RWPE2 (cell line): ENCODE measurements around the gene RBM28.

Experiments used
- ATAC-seq: fragments of 200-7000 bp; cut with Tn5 transposase; 3 replicates; pipeline ENCODE4 v1.9.1; 2021; ENCODE audit warnings: low read depth
- DNase-seq: peaks from one replicate; pipeline ENCODE4 v3.0.0-alpha.2; 2020; ENCODE audit warnings: low spot score
- H3K27ac ChIP-seq: fragments of 450-650 bp; 2 replicates; pipeline ENCODE4 v1.5.1; 2017; ENCODE audit warnings: mild to moderate bottlenecking; ENCODE audit not compliant: poor library complexity, severe bottlenecking
- H3K27me3 ChIP-seq: fragments of 250-450 bp; sonication (Bioruptor Pico); 2 replicates; pipeline ENCODE4 v1.5.1; 2021; ENCODE audit warnings: mild to moderate bottlenecking, moderate library complexity; ENCODE audit not compliant: insufficient read depth, poor library complexity, severe bottlenecking
- H3K36me3 ChIP-seq: fragments of 250-450 bp; sonication (Bioruptor Pico); 2 replicates; pipeline ENCODE4 v1.5.1; 2020; ENCODE audit warnings: low read depth, mild to moderate bottlenecking, moderate library complexity
- H3K4me1 ChIP-seq: fragments of 250-450 bp; sonication (Bioruptor Pico); 2 replicates; pipeline ENCODE4 v1.5.1; 2021; ENCODE audit warnings: mild to moderate bottlenecking, moderate library complexity; ENCODE audit not compliant: insufficient read depth, poor library complexity, severe bottlenecking
- H3K4me3 ChIP-seq: fragments of 250-450 bp; sonication (Bioruptor Pico); 2 replicates; pipeline ENCODE4 v1.5.1; 2021; ENCODE audit warnings: mild to moderate bottlenecking, moderate library complexity; ENCODE audit not compliant: severe bottlenecking
- H3K9me3 ChIP-seq: fragments of 250-450 bp; sonication (Bioruptor Pico); 2 replicates; pipeline ENCODE4 v1.5.1; 2021; ENCODE audit warnings: mild to moderate bottlenecking, moderate library complexity; ENCODE audit not compliant: severe bottlenecking
- CTCF ChIP-seq: fragments of 450-650 bp; IDR thresholded peaks from one replicate; pipeline ENCODE4 v1.5.1; 2017; ENCODE audit warnings: mild to moderate bottlenecking, moderate library complexity; ENCODE audit not compliant: poor library complexity, severe bottlenecking

The RBM28 gene

DNA sequence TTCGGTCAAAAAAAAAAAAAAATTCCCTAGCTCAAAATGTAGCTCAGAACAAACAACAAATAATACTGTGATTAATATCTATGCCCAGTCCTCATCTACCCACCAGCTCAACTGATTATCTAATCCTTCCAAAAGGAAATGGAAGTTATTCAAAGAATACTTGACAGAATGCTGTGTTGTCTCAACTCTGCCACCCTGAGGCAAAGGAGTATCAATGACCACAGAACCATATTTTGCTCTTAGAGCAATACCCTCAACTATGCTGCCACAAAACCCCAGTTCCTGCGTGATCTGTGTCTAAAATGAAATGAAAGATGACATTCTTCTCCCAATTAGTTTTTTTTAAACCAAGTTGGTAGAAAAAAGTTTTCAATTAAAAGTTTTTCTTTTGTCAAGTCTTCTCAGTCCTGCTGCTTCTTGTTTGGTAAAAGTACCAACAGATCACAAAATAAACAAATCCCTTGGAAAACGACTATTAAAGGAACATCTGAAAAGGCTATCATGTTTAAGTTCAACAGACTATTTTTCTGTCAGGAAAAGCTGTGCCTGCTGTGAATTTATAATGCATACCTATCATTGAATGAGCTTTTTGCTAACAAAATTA, 21.6 kb downstream of the RBM28 start:
- Histone ChIP-seq H3K4me1 (no peaks in the 10 kb centered on the region), H3K36me3 (peaks cover 92% of the 10 kb centered on the region), H3K27me3 (no peaks in the 10 kb centered on the region), H3K27ac (no peak overlapping the region), H3K4me3 (no peak overlapping the region), H3K9me3 (no peaks in the 10 kb centered on the region)
- TF ChIP-seq CTCF: peak; percentile 56
- ATAC-seq (peak; percentile 78), DNase-seq (no peak)

DNA sequence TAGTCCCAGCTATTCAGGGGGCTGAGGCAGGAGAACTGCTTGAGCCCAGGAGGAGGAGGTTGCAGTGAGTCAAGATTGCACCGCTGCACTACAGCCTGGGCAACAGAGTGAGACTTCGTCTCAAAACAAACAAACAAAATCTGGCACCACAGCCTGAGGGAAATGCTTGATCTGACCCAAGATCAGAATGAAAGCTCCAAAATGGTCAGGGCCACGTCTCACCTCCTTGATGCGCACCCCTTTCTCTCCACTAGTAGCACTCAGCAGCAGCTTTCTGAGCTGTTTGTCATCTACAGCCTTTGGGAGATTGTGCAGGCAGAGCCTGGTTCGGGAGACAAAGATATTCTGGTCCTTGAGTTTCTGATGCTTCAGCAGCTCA, 22.7 kb downstream of the RBM28 start:
- Histone ChIP-seq H3K9me3 (no peaks in the 10 kb centered on the region), H3K4me3 (no peak overlapping the region), H3K27ac (no peak overlapping the region), H3K4me1 (no peaks in the 10 kb centered on the region), H3K27me3 (no peaks in the 10 kb centered on the region), H3K36me3 (peaks cover 95% of the 10 kb centered on the region)
- no peak for TF ChIP-seq CTCF
- ATAC-seq (no peak), DNase-seq (no peak)

DNA sequence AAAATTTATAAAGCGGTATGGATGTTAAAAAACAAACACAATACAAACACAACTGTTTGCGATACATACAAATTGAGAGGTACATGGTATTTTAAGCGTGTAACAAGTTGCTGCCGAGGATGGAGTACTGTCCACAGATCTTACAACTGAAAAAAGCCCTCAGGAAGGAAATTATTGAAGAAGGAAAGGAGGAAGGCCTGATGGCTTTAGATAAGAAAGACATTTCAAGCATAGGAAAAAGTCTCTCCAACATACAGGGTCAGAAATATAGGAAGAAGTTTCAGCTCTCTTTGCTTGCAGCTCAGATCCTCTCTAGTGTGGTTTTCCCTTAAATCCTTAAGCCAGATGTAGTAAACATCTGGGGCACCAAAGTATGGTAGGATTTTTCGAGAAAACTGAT, 25.0 kb downstream of the RBM28 start:
- Histone ChIP-seq H3K27ac (no peak overlapping the region), H3K27me3 (no peaks in the 10 kb centered on the region), H3K4me1 (no peaks in the 10 kb centered on the region), H3K36me3 (peaks cover 92% of the 10 kb centered on the region), H3K9me3 (no peaks in the 10 kb centered on the region), H3K4me3 (no peak overlapping the region)
- no peak for DNase-seq
- no peak for ATAC-seq
- no peak for TF ChIP-seq CTCF

- no peaks in the 10 kb centered on the region for H3K4me1 ChIP-seq
- no peaks in the 10 kb centered on the region for H3K9me3 ChIP-seq
- H3K27me3 ChIP-seq: no peaks in the 10 kb centered on the region
- no peak for DNase-seq
- no peak overlapping the region for H3K27ac ChIP-seq
- H3K4me3 ChIP-seq: no peak overlapping the region
- no peak for TF ChIP-seq CTCF
- peaks cover 83% of the 10 kb centered on the region for H3K36me3 ChIP-seq
- no peak for ATAC-seq
Measured at GRCh38 chr7:128311013-128311412, 32.7 kb downstream of the RBM28 start.

- ATAC-seq (no peak), DNase-seq (no peak)
- no peaks in the 10 kb centered on the region for H3K27me3 ChIP-seq
- no peak overlapping the region for H3K27ac ChIP-seq
- peaks cover 84% of the 10 kb centered on the region for H3K36me3 ChIP-seq
- H3K9me3 ChIP-seq: no peaks in the 10 kb centered on the region
- H3K4me1 ChIP-seq: no peaks in the 10 kb centered on the region
- no peak overlapping the region for H3K4me3 ChIP-seq
- TF ChIP-seq CTCF: no peak
Measured at GRCh38 chr7:128310499-128310898, 33.2 kb downstream of the RBM28 start.
